Thymus (tissue), 11 donors: ENCODE results near the gene EPGN. TPM values are rescaled to one million over a fixed set of nuclear protein-coding genes. Genes with fewer than 3 reads are reported as not detected.

ENCODE experiments used
- DNase-seq, 9 donors: peaks; one replicate each; pipeline ENCODE4 v3.0.0-alpha.2; 2013; ENCODE audit warnings: low spot score in 9 of 9, low read depth in 6 of 9, missing footprints in 1 of 9
- H3K27ac ChIP-seq, 2 donors: one replicate each; pipeline ENCODE4 v1.5.1; 2013; ENCODE audit warnings: control low read depth in 1 of 2, low read depth in 1 of 2, low read length in 1 of 2, mild to moderate bottlenecking in 1 of 2, moderate library complexity in 1 of 2
- H3K27me3 ChIP-seq, 2 donors: one replicate each; pipeline ENCODE4 v1.5.1; 2013; ENCODE audit warnings: low read length in 1 of 2; ENCODE audit not compliant: control insufficient read depth in 2 of 2, insufficient read depth in 1 of 2
- H3K36me3 ChIP-seq, 2 donors: one replicate each; pipeline ENCODE4 v1.5.1; 2013; ENCODE audit warnings: low read length in 1 of 2, mild to moderate bottlenecking in 1 of 2, moderate library complexity in 1 of 2; ENCODE audit not compliant: control insufficient read depth in 2 of 2, insufficient read depth in 2 of 2
- H3K4me1 ChIP-seq, 2 donors: one replicate each; pipeline ENCODE4 v1.5.1; 2013; ENCODE audit warnings: low read length in 2 of 2; ENCODE audit not compliant: control insufficient read depth in 2 of 2, insufficient read depth in 2 of 2
- H3K4me3 ChIP-seq, 2 donors: one replicate each; pipeline ENCODE4 v1.5.1; 2013; ENCODE audit warnings: low read length in 2 of 2, control low read depth in 1 of 2, mild to moderate bottlenecking in 1 of 2
- H3K9me3 ChIP-seq, 2 donors: one replicate each; pipeline ENCODE4 v1.5.1; 2013; ENCODE audit warnings: low read length in 1 of 2, mild to moderate bottlenecking in 1 of 2; ENCODE audit not compliant: control insufficient read depth in 2 of 2, insufficient read depth in 1 of 2
- WGBS: extraction: QIAGEN DNeasy Blood & Tissue Kit; methylation state at CpG from one replicate; pipeline ENCODE4 v1.1.7; 2013; 5-methylcytosine and 5-hydroxymethylcytosine counted together
- polyA plus RNA-seq: library from polyadenylated mRNA; stranded (reverse); fragments of 200-250 nt; gene quantifications from one replicate; pipeline ENCODE4 v1.2.3, GENCODE V29; 2013
- total RNA-seq: library from RNA; stranded (reverse); fragments of 120-200 nt; gene quantifications from one replicate; pipeline ENCODE4 v1.2.4, GENCODE V29; 2013
- donor health status: healthy.

Gene EPGN
- total and polyA plus RNA-seq, 2 donors, result 0.52 to 5.8 TPM

- Histone ChIP-seq H3K9me3 (no peaks in the 10 kb centered on the region), H3K36me3 (no peaks in the 10 kb centered on the region), H3K27me3 (no peaks in the 10 kb centered on the region), H3K4me3 (no peak overlapping the region), H3K4me1 (no peaks in the 10 kb centered on the region), H3K27ac (no peak overlapping the region)
- 73% methylated on average over 2 of the region's 2 CpGs for WGBS
- no peak for DNase-seq
Observed at GRCh38 chr4:74316397-74316796, 8.1 kb downstream of the EPGN start.

GRCh38 chr4:74317616-74318246 is 9.5 kb downstream of the EPGN start:
- H3K4me1 ChIP-seq, result no peaks in the 10 kb centered on the region
- H3K36me3 ChIP-seq, result no peaks in the 10 kb centered on the region
- WGBS, result 96% methylated on average over 3 of the region's 3 CpGs
- no peak overlapping the region for H3K27ac ChIP-seq
- no peak for DNase-seq
- no peaks in the 10 kb centered on the region for H3K9me3 ChIP-seq
- H3K4me3 ChIP-seq, result no peak overlapping the region
- no peaks in the 10 kb centered on the region for H3K27me3 ChIP-seq

GRCh38 chr4:74318276-74318675 is 10.0 kb downstream of the EPGN start:
- no peak for DNase-seq
- no peaks in the 10 kb centered on the region for H3K36me3 ChIP-seq
- H3K27me3 ChIP-seq, result no peaks in the 10 kb centered on the region
- H3K4me1 ChIP-seq, result no peaks in the 10 kb centered on the region
- H3K27ac ChIP-seq, result no peak overlapping the region
- no peaks in the 10 kb centered on the region for H3K9me3 ChIP-seq
- no peak overlapping the region for H3K4me3 ChIP-seq
- WGBS, result 98% methylated on average over 2 of the region's 2 CpGs

GRCh38 chr4:74319470-74319869 is 11.2 kb downstream of the EPGN start:
- Histone ChIP-seq H3K4me1 (no peaks in the 10 kb centered on the region), H3K4me3 (no peak overlapping the region), H3K36me3 (no peaks in the 10 kb centered on the region), H3K9me3 (no peaks in the 10 kb centered on the region), H3K27me3 (no peaks in the 10 kb centered on the region), H3K27ac (no peak overlapping the region)
- no peak for DNase-seq
- 97% methylated on average over 6 of the region's 6 CpGs for WGBS

- no peaks in the 10 kb centered on the region for H3K36me3 ChIP-seq
- no peak overlapping the region for H3K4me3 ChIP-seq
- DNase-seq, result peak; percentile 11 to 73 (median 22)
- H3K27ac ChIP-seq, result no peak overlapping the region
- H3K27me3 ChIP-seq, result no peaks in the 10 kb centered on the region
- no peaks in the 10 kb centered on the region for H3K9me3 ChIP-seq
- 49% methylated on average over 4 of the region's 4 CpGs for WGBS
- H3K4me1 ChIP-seq, result no peaks in the 10 kb centered on the region
Observed at GRCh38 chr4:74320559-74321118, 12.4 kb downstream of the EPGN start.

GRCh38 chr4:74322301-74322700 is 14.0 kb downstream of the EPGN start:
- Histone ChIP-seq H3K27me3 (no peaks in the 10 kb centered on the region), H3K9me3 (no peaks in the 10 kb centered on the region), H3K4me3 (no peak overlapping the region), H3K27ac (no peak overlapping the region), H3K36me3 (no peaks in the 10 kb centered on the region), H3K4me1 (no peaks in the 10 kb centered on the region)
- DNase-seq, result no peak
- 79% methylated on average over 3 of the region's 3 CpGs for WGBS

GRCh38 chr4:74323663-74324062 is 15.4 kb downstream of the EPGN start:
- no peak overlapping the region for H3K27ac ChIP-seq
- H3K36me3 ChIP-seq, result no peaks in the 10 kb centered on the region
- H3K27me3 ChIP-seq, result no peaks in the 10 kb centered on the region
- H3K4me1 ChIP-seq, result no peaks in the 10 kb centered on the region
- WGBS, result 96% methylated on average over 4 of the region's 4 CpGs
- H3K4me3 ChIP-seq, result no peak overlapping the region
- no peak for DNase-seq
- no peaks in the 10 kb centered on the region for H3K9me3 ChIP-seq

GRCh38 chr4:74324262-74324661 is 16.0 kb downstream of the EPGN start:
- no peaks in the 10 kb centered on the region for H3K36me3 ChIP-seq
- H3K27me3 ChIP-seq, result no peaks in the 10 kb centered on the region
- H3K9me3 ChIP-seq, result no peaks in the 10 kb centered on the region
- 71% methylated on average over 3 of the region's 3 CpGs for WGBS
- H3K4me1 ChIP-seq, result no peaks in the 10 kb centered on the region
- no peak overlapping the region for H3K4me3 ChIP-seq
- DNase-seq, result no peak
- no peak overlapping the region for H3K27ac ChIP-seq

- Histone ChIP-seq H3K4me1 (no peaks in the 10 kb centered on the region), H3K36me3 (no peaks in the 10 kb centered on the region), H3K9me3 (no peaks in the 10 kb centered on the region), H3K27ac (no peak overlapping the region), H3K27me3 (no peaks in the 10 kb centered on the region), H3K4me3 (no peak overlapping the region)
- DNase-seq, result no peak
- 88% methylated on average over 2 of the region's 2 CpGs for WGBS
Observed at GRCh38 chr4:74325886-74326285, 17.6 kb downstream of the EPGN start.
